Natural killer cell (primary cell): Measurements from ENCODE around the gene CTBP1. TPM values are rescaled to one million over a fixed set of nuclear protein-coding genes. Genes with fewer than 3 reads are reported as not detected.
A peak's percentile ranks its signal among the peaks of the same experiment; 100 is the strongest.

ENCODE experiments used
- ATAC-seq, 3 donors: fragments of 150-1000 bp in 2 of 3; fragments of 200-7000 bp in 1 of 3; cut with Tn5 transposase; 1 replicate in 1 of 3; 2 replicates in 2 of 3; pipeline ENCODE4 v1.10.0; 2021; ENCODE audit warnings: mild to moderate bottlenecking in 2 of 3, moderate library complexity in 2 of 3
- DNase-seq, 2 donors: peaks; one replicate each; pipeline versions ENCODE4 v3.0.0 to v3.0.0-alpha.2; 2013 to 2021; ENCODE audit warnings: mixed read lengths in 1 of 2
- H3K27ac ChIP-seq: one replicate; pipeline ENCODE4 v1.5.1; 2013; ENCODE audit warnings: mild to moderate bottlenecking, low read length
- H3K27me3 ChIP-seq: one replicate; pipeline ENCODE4 v1.6.1; 2013; ENCODE audit warnings: low read length; ENCODE audit not compliant: control insufficient read depth, insufficient read depth
- H3K36me3 ChIP-seq: one replicate; pipeline ENCODE4 v1.6.1; 2013; ENCODE audit warnings: low read length; ENCODE audit not compliant: control insufficient read depth, insufficient read depth
- H3K4me1 ChIP-seq: one replicate; pipeline ENCODE4 v1.6.1; 2013; ENCODE audit warnings: low read length; ENCODE audit not compliant: control insufficient read depth, insufficient read depth
- H3K4me3 ChIP-seq: one replicate; pipeline ENCODE4 v1.5.1; 2013; ENCODE audit warnings: low read length
- H3K9me3 ChIP-seq: one replicate; pipeline ENCODE4 v1.6.1; 2013; ENCODE audit warnings: low read length; ENCODE audit not compliant: control insufficient read depth, insufficient read depth
- H3K27ac Mint-ChIP-seq, 2 donors: one replicate each; pipeline ENCODE4 v1.8.0; 2022; ENCODE audit warnings: mild to moderate bottlenecking in 2 of 2, mixed read lengths in 2 of 2, moderate library complexity in 1 of 2
- H3K27me3 Mint-ChIP-seq, 2 donors: one replicate each; pipeline ENCODE4 v1.8.0; 2022; ENCODE audit warnings: low read depth in 2 of 2, mixed read lengths in 2 of 2
- H3K36me3 Mint-ChIP-seq: one replicate; pipeline ENCODE4 v1.8.0; 2022; ENCODE audit warnings: mixed read lengths
- H3K4me1 Mint-ChIP-seq, 2 donors: one replicate each; pipeline ENCODE4 v1.8.0; 2022; ENCODE audit warnings: mixed read lengths in 2 of 2
- H3K4me3 Mint-ChIP-seq: one replicate; pipeline ENCODE4 v1.8.0; 2022; ENCODE audit warnings: mild to moderate bottlenecking, moderate library complexity, mixed read lengths
- H3K9me3 Mint-ChIP-seq, 2 donors: one replicate each; pipeline ENCODE4 v1.8.0; 2022; ENCODE audit warnings: mixed read lengths in 2 of 2
- WGBS: methylation state at CpG from one replicate; pipeline ENCODE4 v1.1.7; 2013; ENCODE audit warnings: missing lambda C conversion rate; ENCODE audit not compliant: insufficient coverage; 5-methylcytosine and 5-hydroxymethylcytosine counted together
- intact Hi-C: fragments of 100-400 bp; cut with micrococcal nuclease; formaldehyde crosslinking; loops from one replicate; pipeline ENCODE4 v1.14.2; 2022
- total RNA-seq, 4 donors: library from RNA; stranded (reverse); fragments of 120-200 nt in 1 of 4; gene quantifications; one replicate each; pipeline versions ENCODE4 v1.2.3 to v1.2.4, GENCODE V29; 2013 to 2022
- TF ChIP-seq, protein P1 (sequence below): fragments of 200-600 bp; IDR thresholded peaks from one replicate; pipeline ENCODE4 v1.8.0; 2022; ENCODE audit warnings: antibody characterized with exemption

Gene CTBP1
- total RNA-seq, 3 donors from 2014 or later (not counting 1 experiment from before 2014, with no cell fraction given) = 384 to 388 (median 388) TPM

GRCh38 chr4:1225272-1226143, 23.4 kb downstream of the CTBP1 start:
- H3K27me3 Mint-ChIP-seq = no peaks in the 10 kb centered on the region
- Histone ChIP-seq H3K9me3 (no peaks in the 10 kb centered on the region), H3K4me1 (peaks cover 42% of the 10 kb centered on the region), H3K36me3 (peaks cover 80% of the 10 kb centered on the region), H3K4me3 (no peak overlapping the region), H3K27ac (no peak overlapping the region), H3K27me3 (no peaks in the 10 kb centered on the region)
- H3K4me1 Mint-ChIP-seq = peaks cover 33 to 53% of the 10 kb centered on the region in 2 donors
- WGBS = 95% methylated on average over 67 of the region's 67 CpGs
- no peak for ATAC-seq
- TF ChIP-seq, protein P1, sequence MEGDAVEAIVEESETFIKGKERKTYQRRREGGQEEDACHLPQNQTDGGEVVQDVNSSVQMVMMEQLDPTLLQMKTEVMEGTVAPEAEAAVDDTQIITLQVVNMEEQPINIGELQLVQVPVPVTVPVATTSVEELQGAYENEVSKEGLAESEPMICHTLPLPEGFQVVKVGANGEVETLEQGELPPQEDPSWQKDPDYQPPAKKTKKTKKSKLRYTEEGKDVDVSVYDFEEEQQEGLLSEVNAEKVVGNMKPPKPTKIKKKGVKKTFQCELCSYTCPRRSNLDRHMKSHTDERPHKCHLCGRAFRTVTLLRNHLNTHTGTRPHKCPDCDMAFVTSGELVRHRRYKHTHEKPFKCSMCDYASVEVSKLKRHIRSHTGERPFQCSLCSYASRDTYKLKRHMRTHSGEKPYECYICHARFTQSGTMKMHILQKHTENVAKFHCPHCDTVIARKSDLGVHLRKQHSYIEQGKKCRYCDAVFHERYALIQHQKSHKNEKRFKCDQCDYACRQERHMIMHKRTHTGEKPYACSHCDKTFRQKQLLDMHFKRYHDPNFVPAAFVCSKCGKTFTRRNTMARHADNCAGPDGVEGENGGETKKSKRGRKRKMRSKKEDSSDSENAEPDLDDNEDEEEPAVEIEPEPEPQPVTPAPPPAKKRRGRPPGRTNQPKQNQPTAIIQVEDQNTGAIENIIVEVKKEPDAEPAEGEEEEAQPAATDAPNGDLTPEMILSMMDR = no peak
- no peaks in the 10 kb centered on the region for H3K9me3 Mint-ChIP-seq
- DNase-seq = no peak
- intact Hi-C loops = no loop called here
- peaks cover 22% of the 10 kb centered on the region for H3K36me3 Mint-ChIP-seq
- no peak overlapping the region for H3K4me3 Mint-ChIP-seq
- peak overlapping the region in 1 of 2 donors; percentile 62 for H3K27ac Mint-ChIP-seq

- Histone ChIP-seq H3K27me3 (no peaks in the 10 kb centered on the region), H3K4me1 (peaks cover 49% of the 10 kb centered on the region), H3K27ac (no peak overlapping the region), H3K36me3 (peaks cover 71% of the 10 kb centered on the region), H3K9me3 (no peaks in the 10 kb centered on the region), H3K4me3 (no peak overlapping the region)
- DNase-seq (no peak), ATAC-seq (peak in 1 of 3 donors; percentile 14)
- TF ChIP-seq, protein P1 = no peak
- H3K4me3 Mint-ChIP-seq = no peak overlapping the region
- peaks cover 39 to 50% of the 10 kb centered on the region in 2 donors for H3K4me1 Mint-ChIP-seq
- H3K9me3 Mint-ChIP-seq = no peaks in the 10 kb centered on the region
- 90% methylated on average over 40 of the region's 40 CpGs for WGBS
- H3K36me3 Mint-ChIP-seq = peaks cover 27% of the 10 kb centered on the region
- intact Hi-C loops = no loop called here
- peak overlapping the region; percentile 47 to 57 for H3K27ac Mint-ChIP-seq
- H3K27me3 Mint-ChIP-seq = no peaks in the 10 kb centered on the region
Measured at GRCh38 chr4:1223841-1224809, 24.8 kb downstream of the CTBP1 start.

DNA sequence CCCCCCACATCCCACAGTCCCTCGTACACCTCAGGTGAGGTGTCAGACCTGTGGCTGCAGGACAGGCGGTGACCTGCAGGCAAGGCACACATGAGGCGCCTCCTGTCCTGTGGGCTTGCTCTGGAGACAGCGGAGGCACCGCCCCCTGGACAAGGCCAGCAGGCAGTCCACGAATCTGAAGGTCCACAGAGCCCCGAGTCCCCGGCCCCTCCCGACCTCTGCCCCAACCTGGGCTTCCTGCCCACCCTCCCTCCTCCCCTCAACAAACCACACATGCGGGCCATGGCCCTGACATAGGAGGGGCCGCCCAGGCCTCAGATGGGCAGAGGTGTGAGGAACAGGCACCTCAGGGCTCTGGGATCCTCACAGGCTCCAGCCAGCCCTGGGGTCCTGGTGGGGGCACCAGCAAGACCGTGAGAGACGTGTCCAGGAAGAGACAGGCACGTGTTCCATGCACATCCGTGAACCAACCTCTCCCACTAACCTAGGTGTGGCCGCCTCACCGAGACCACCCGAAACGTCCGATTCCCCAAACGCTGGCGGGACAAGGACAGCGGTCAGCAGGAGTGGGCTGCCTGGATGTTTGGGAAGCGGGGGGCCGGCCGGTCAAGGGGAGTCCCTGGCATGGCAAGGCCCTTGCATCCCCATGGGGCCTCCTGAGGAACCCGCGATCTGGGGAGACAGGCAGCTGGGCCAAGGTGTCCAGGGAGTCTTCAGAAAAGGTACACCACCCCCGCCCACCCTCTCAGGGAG, 25.8 kb downstream of the CTBP1 start:
- no peaks in the 10 kb centered on the region for H3K9me3 Mint-ChIP-seq
- Histone ChIP-seq H3K27me3 (no peaks in the 10 kb centered on the region), H3K4me1 (peaks cover 51% of the 10 kb centered on the region), H3K36me3 (peaks cover 62% of the 10 kb centered on the region), H3K4me3 (no peak overlapping the region), H3K27ac (no peak overlapping the region), H3K9me3 (no peaks in the 10 kb centered on the region)
- no peak for DNase-seq
- peak in 1 of 3 donors; percentile 27 for ATAC-seq
- H3K36me3 Mint-ChIP-seq = peaks cover 34% of the 10 kb centered on the region
- 80% methylated on average over 28 of the region's 29 CpGs for WGBS
- no peak overlapping the region for H3K4me3 Mint-ChIP-seq
- intact Hi-C loops = no loop called here
- peaks cover 49 to 60% of the 10 kb centered on the region in 2 donors for H3K4me1 Mint-ChIP-seq
- TF ChIP-seq, protein P1 = no peak
- H3K27ac Mint-ChIP-seq = peak overlapping the region in 1 of 2 donors; percentile 62
- no peaks in the 10 kb centered on the region for H3K27me3 Mint-ChIP-seq
